GM18873 (cell line): ENCODE results near the gene TMEM161A.
"Not testable (repeated sequence)": the region's sequence is repeated elsewhere in the genome, so short reads cannot be mapped to it uniquely, and the experiment has no call there.

Source experiments
- ATAC-seq: cut with Tn5 transposase; IDR thresholded peaks from one replicate; pipeline ENCODE4 v1.9.1; 2021; ENCODE audit warnings: mild to moderate bottlenecking, moderate library complexity, moderate number of reproducible peaks; ENCODE audit not compliant: unreplicated experiment, low FRiP score

TMEM161A gene

DNA sequence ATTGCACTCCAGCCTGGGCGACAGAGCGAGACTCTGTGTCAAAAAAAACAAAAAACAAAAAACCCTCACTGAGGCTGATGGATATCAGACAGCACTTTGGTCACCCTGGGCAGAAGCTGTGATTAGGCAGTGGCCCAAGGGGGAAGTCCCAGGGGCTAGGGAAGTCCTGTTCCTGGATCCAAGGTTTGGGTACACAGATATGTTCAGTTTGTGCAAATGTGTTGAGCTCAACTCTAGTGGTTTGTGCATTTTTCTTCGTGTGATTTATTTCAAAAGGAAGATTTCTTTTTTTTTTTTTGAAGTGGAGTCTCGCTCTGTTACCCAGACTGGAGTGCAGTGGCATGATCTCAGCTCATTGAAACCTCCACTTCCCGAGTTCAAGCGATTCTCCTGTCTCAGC, 19.5 kb upstream of the TMEM161A start:
- ATAC-seq, result no peak

GRCh38 chr19:19155495-19156219, 17.4 kb upstream of the TMEM161A start:
- ATAC-seq, result peak; percentile 57

- ATAC-seq, result no peak
Measured at GRCh38 chr19:19154768-19155494, 16.7 kb upstream of the TMEM161A start.

GRCh38 chr19:19152668-19153384, 14.5 kb upstream of the TMEM161A start:
- ATAC-seq, result no peak

GRCh38 chr19:19151418-19151817, 13.1 kb upstream of the TMEM161A start:
- no peak for ATAC-seq

DNA sequence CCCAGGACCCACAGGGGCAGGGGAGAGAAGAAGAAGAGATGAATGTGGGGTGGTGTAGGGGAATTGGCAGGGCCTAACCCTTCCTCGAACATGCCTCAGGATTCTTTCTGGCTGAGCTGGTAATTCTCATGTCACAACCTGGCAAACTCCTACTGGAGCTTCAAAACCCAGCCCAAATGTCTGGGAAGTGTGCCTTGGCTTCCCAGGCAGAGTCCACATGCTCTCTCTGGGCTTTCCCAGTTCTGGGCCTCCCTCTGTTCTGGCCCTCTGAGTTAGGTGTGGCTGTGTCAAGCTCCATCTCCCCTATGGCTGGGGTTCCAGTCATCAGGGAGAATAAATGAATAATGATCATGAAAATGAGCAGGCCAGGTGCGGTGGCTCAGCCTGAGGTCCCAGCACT, 11.2 kb upstream of the TMEM161A start:
- no peak for ATAC-seq

DNA sequence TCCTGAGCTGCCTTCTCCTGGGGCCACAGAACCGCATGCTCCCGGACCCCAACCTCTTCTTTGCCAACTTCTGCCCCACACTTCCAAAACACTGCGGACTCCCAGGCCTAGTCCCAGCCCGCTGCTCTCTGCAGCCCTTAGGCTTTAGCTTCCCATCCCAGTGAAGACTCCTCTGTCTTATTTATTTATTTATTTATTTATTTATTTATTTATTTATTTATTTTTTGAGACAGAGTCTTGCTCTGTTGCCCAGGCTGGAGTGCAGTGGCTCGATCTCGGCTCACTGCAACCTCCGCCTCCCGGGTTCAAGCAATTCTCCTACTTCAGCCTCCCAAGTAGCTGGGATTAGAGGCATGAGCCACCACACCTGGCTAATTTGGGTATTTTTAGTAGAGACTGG, 10.2 kb upstream of the TMEM161A start:
- ATAC-seq, result not testable (repeated sequence)

DNA sequence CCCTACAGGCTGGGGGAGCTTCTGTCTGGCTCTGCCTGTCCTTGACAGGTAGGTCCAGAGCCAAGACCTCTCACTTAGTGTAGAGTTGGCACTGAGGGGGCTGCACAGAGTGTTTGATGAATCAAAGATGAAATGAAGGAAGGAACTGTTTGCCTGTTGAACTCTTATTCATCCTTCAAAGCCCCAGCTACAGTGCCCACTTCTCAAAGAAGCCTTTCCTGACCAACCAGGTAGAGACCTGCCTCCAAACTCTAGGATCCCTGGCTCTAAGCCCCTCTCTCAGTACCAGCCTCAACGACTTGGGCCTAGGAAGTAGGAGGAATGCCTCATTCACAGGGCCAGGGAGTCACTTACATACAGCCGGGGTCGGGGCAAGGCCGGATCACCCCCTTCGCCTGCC, 9.1 kb upstream of the TMEM161A start:
- no peak for ATAC-seq

DNA sequence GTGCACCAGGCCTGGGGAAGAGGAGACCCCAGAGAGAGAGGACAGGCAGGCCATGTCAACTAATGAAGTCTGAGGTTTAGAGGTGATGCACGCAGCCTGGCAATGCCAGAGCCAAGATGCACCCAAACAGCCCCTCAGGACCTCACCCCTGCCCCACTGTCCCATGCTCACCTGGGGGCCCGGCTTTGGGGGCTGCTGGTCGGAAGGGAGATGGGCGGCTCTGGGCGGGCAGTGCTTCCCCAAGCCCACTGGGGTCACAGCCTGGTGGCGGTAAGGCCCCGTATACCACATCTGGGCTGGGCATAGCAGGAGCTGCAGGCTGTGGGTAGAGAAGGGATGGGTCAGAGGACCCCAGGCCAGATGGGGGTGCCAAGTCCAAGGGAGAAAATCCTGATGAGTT, 8.6 kb upstream of the TMEM161A start:
- no peak for ATAC-seq

- no peak for ATAC-seq
Measured at GRCh38 chr19:19145684-19146608, 7.7 kb upstream of the TMEM161A start.

DNA sequence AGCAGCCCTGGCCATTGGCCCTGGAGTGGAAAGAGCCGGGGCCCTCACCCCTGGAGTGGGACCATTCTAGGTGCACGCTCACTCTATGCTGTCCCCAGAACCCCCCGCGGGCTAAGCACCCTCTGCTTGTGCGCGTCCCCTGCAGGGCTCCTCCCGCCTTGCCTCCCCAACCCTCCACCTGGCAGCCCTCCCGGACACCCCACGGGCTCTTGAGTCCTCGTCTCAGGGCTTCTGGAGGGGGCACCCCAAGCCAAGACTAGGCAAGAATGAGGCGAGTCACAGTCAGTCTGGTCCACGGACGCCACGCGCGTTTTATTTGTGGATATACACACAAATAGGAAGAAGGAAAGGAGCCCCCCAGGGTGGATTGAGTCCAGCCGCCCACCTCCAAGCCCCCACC, 7.0 kb upstream of the TMEM161A start:
- ATAC-seq, result no peak

GRCh38 chr19:19142347-19142746, 4.1 kb upstream of the TMEM161A start:
- no peak for ATAC-seq

GRCh38 chr19:19140476-19140875, 2.2 kb upstream of the TMEM161A start:
- no peak for ATAC-seq

DNA sequence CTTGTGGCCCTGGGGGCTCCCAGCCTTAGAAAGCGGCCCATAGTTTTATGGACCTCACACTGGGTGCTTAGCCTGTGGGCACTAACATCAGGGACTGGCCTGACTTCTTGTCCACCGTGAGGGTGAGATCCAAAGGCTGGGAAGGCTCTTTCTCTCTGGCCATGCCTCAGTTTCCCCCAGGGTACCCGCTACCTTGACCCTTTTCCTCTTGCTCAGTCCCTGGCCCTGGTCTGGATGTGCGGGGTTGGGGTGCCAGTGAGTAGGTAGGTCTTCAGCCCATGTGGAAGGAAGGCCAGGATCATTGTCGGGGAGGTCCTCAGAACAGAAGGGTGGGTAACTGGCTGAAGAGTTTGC, 1.6 kb upstream of the TMEM161A start:
- ATAC-seq, result no peak

GRCh38 chr19:19137556-19138108, 646 bp downstream of the TMEM161A start:
- ATAC-seq, result no peak

DNA sequence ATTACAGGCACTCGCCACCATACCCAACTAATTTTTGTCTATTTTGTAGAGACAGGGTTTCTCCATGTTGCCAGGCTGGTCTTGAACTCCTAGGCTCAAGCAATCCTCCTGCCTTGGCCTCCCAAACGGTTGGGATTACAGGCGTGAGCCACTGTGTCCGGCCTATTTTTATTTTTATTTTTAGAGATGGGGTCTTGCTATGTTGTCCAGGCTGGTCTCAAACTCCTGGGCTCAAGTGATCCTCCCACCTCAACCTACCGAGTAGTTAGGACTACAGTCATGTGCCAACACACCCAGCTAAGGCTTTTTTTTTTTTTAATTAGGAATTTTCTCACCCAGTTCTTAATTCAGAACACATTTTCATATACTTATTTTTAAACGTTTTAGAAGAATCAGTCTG, 2.6 kb downstream of the TMEM161A start:
- ATAC-seq, result not testable (repeated sequence)

GRCh38 chr19:19134687-19135158, 3.6 kb downstream of the TMEM161A start:
- no peak for ATAC-seq

DNA sequence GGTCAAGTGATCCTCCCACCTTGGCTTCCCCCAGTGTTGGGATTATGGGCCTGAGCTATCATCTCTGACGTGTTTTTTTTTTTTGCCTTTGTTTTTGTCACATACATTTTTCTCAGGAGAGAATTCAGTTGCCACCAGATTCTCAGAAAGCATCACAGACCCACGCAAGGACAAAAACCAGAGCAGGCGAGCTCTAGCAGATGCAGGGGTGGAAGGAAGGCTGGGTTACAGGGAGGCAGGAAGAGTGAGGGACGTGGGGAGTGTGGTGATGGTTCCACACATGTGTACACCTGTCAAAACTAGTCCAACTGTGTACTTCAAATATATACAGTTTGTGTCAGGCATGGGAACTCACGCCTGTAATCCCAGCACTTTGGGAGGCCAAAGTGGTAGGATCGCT, 4.3 kb downstream of the TMEM161A start:
- no peak for ATAC-seq

DNA sequence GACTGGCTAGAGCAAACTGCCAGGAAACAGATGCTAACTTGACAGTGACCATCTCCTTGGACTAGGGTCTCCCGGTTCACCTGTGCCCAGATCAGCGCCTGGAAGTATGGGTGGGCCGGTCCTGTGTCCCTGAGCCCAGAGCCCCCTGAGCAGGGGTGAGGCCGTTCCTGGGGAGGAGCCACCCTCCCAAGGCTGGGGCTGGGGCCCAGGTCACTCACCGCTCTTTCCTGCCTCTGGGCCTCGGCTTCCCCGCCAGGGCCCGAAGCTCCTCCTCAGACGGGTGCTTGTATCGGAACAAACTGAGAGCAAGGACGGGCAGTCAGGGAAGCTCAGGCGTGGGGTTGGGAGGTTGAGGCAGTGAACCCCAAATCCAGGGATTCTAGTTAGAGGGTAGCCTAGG, 5.4 kb downstream of the TMEM161A start:
- no peak for ATAC-seq

- no peak for ATAC-seq
Measured at GRCh38 chr19:19131989-19132388, 6.3 kb downstream of the TMEM161A start.
